GM23248 (cell line): ENCODE results near the gene KREMEN1.

Source experiments
- EZH2 ChIP-seq: fragments of 200-600 bp; sonication (generic); IDR thresholded peaks from 2 replicates; pipeline ENCODE4 v1.6.1; 2018; ENCODE audit warnings: antibody characterized with exemption, mild to moderate bottlenecking; ENCODE audit not compliant: insufficient read depth, poor library complexity, severe bottlenecking
- EZH2phosphoT487 ChIP-seq: fragments of 200-600 bp; sonication (generic); IDR thresholded peaks from 2 replicates; pipeline ENCODE4 v1.6.1; 2018; ENCODE audit warnings: antibody characterized with exemption, moderate library complexity, mild to moderate bottlenecking, low read depth; ENCODE audit not compliant: insufficient read depth

DNA sequence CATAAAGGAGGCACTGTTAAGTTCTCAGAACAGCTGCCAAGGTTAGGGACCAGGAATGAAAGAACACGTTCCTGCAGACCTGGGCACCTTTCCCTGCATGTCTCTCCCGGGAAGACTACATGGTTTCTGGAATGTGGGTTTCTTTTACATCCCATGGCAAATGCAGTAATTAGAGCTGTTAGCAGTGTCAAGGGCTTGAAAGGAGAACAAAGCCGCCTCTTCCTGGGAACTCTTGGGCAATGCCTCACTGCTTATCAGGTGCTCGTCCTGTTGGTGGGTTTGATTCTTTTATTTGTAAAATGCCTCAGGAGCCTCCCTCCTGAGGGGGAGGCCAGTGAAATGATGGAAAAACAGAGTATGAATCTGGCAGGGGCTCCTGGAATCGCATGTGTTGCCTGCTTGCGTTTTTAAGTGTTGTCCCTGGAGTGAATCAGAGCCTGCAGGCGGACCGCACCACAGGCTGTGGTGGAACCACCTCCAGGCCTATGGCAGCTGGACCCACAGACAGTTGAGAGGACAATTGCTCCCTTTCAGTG is 10.5 kb upstream of the KREMEN1 start:
- TF ChIP-seq EZH2phosphoT487, result no peak
- no peak for TF ChIP-seq EZH2
